Epithelial cell of esophagus (primary cell): Measurements from ENCODE around the gene CCDC116.

Source experiments
- DNase-seq: peaks from one replicate; pipeline ENCODE4 v3.0.0; 2010; ENCODE audit warnings: low read depth
- H3K4me3 ChIP-seq: 2 replicates; pipeline ENCODE4 v1.5.1; 2011; ENCODE audit warnings: mild to moderate bottlenecking, low read length, control low read depth
- TF ChIP-seq, protein P1 (sequence below): IDR thresholded peaks from 2 replicates; pipeline ENCODE4 v1.5.1; 2011; ENCODE audit warnings: low read depth, mild to moderate bottlenecking, low read length, control low read depth, inconsistent platforms; ENCODE audit not compliant: insufficient read depth; ENCODE audit errors: missing control alignments

The CCDC116 gene

DNA sequence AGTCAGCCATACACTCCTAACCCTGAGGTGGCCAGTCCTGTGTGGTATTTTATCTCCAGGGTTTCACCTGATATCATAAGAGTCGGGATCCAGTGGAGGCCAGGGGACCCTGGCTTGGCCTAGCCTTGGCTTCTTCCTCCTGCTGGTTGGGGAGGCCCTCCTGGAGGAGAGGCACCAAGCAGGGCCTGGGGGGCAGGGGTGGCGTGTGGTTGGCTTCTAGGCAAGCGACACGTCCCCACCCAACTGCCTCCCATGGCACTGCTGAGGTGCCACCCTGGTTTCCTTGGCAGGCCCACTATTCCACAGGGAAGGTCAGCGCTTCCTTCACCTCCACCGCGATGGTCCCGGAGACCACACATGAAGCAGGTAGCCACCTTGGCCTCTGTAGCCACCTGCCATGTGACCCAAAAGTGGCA is 53.6 kb downstream of the CCDC116 start:
- H3K4me3 ChIP-seq, result no peak overlapping the region
- DNase-seq, result no peak
- TF ChIP-seq, protein P1, sequence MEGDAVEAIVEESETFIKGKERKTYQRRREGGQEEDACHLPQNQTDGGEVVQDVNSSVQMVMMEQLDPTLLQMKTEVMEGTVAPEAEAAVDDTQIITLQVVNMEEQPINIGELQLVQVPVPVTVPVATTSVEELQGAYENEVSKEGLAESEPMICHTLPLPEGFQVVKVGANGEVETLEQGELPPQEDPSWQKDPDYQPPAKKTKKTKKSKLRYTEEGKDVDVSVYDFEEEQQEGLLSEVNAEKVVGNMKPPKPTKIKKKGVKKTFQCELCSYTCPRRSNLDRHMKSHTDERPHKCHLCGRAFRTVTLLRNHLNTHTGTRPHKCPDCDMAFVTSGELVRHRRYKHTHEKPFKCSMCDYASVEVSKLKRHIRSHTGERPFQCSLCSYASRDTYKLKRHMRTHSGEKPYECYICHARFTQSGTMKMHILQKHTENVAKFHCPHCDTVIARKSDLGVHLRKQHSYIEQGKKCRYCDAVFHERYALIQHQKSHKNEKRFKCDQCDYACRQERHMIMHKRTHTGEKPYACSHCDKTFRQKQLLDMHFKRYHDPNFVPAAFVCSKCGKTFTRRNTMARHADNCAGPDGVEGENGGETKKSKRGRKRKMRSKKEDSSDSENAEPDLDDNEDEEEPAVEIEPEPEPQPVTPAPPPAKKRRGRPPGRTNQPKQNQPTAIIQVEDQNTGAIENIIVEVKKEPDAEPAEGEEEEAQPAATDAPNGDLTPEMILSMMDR, result no peak
